DOHH2 (cell line): ENCODE measurements around the gene CLK3.

ENCODE experiments used
- EZH2phosphoT487 ChIP-seq: fragments of 200-600 bp; sonication (generic); IDR thresholded peaks from 2 replicates; pipeline ENCODE4 v1.6.1; 2017; ENCODE audit warnings: borderline replicate concordance, mild to moderate bottlenecking, antibody characterized with exemption, low read length, moderate library complexity, mixed read lengths
- TF ChIP-seq, protein P1 (sequence below): fragments of 200-600 bp; sonication (generic); IDR thresholded peaks from one replicate; pipeline ENCODE4 v1.5.1; 2014; ENCODE audit warnings: antibody characterized with exemption, mild to moderate bottlenecking, low read depth, low read length; ENCODE audit not compliant: poor library complexity, severe bottlenecking

DNA sequence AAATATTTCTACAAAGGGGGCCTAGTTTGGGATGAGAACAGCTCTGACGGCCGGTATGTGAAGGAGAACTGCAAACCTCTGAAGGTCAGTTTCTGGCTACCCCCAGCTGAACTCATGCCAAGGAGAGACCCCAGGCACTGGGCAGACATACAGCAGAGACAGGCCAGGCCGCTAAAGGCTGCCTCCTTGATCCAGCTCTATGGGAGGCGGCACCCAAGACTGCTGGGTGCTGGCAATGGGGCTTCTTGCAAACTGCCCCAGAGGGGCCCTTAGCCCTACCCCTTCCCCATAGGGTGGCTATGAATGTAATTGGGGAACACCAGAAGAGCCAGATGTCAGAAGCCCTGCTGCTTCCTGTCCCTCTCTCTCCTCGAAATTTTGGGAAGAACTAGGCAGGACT is 13.3 kb downstream of the CLK3 start:
- TF ChIP-seq, protein P1, sequence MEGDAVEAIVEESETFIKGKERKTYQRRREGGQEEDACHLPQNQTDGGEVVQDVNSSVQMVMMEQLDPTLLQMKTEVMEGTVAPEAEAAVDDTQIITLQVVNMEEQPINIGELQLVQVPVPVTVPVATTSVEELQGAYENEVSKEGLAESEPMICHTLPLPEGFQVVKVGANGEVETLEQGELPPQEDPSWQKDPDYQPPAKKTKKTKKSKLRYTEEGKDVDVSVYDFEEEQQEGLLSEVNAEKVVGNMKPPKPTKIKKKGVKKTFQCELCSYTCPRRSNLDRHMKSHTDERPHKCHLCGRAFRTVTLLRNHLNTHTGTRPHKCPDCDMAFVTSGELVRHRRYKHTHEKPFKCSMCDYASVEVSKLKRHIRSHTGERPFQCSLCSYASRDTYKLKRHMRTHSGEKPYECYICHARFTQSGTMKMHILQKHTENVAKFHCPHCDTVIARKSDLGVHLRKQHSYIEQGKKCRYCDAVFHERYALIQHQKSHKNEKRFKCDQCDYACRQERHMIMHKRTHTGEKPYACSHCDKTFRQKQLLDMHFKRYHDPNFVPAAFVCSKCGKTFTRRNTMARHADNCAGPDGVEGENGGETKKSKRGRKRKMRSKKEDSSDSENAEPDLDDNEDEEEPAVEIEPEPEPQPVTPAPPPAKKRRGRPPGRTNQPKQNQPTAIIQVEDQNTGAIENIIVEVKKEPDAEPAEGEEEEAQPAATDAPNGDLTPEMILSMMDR = no peak
- no peak for TF ChIP-seq EZH2phosphoT487
